ENCODE measurements around the gene FNDC3B. TPM values are rescaled to one million over a fixed set of nuclear protein-coding genes. Genes with fewer than 3 reads are reported as not detected.

Gene FNDC3B
- total RNA-seq, 1 experiment from 2014 or later: 173 TPM

DNA sequence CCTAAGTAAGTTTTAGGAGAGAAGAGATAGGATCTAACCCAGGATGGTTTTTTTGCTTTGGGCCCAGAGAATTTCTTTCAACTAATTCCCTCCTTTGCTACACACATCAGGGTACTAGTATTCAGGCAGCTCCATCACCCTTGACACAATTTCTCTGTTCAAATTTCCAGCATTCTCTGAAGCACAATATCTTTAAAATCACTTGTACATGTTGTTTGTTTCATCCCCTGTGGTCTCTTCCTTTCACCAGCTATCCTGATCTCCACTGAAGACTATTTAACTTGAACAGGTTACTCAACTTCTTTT lies 32.4 kb upstream of the FNDC3B start:
- H3K4me1 ChIP-seq (ENCODE audit: control insufficient read depth, insufficient read depth, low read length): no peaks in the 10 kb centered on the region
- POLR2A ChIA-PET: interaction anchor here (0.7 kb wide), 1 partner anchor 121 kb away, joined by 3 read pairs; no protein-coding TSS in a partner anchor
- no peaks in the 10 kb centered on the region for H3K9me3 ChIP-seq (ENCODE audit: control insufficient read depth, insufficient read depth, low read depth, low read length)
- DNase-seq (ENCODE audit: low read depth, low spot score) (no peak), ATAC-seq (no peak)
- no peaks in the 10 kb centered on the region for H3K36me3 ChIP-seq (ENCODE audit: control insufficient read depth, insufficient read depth, low read length)
- CTCF ChIA-PET: no interaction called here
- in situ Hi-C loops (cut with HindIII; ENCODE audit: low pct_unique_long_range_greater_than_20kb, low sequenced_read_pairs) (no loop called here), intact Hi-C loops (cut with micrococcal nuclease; ENCODE audit: unreplicated experiment) (no loop called here)
- TF ChIP-seq, protein P1, sequence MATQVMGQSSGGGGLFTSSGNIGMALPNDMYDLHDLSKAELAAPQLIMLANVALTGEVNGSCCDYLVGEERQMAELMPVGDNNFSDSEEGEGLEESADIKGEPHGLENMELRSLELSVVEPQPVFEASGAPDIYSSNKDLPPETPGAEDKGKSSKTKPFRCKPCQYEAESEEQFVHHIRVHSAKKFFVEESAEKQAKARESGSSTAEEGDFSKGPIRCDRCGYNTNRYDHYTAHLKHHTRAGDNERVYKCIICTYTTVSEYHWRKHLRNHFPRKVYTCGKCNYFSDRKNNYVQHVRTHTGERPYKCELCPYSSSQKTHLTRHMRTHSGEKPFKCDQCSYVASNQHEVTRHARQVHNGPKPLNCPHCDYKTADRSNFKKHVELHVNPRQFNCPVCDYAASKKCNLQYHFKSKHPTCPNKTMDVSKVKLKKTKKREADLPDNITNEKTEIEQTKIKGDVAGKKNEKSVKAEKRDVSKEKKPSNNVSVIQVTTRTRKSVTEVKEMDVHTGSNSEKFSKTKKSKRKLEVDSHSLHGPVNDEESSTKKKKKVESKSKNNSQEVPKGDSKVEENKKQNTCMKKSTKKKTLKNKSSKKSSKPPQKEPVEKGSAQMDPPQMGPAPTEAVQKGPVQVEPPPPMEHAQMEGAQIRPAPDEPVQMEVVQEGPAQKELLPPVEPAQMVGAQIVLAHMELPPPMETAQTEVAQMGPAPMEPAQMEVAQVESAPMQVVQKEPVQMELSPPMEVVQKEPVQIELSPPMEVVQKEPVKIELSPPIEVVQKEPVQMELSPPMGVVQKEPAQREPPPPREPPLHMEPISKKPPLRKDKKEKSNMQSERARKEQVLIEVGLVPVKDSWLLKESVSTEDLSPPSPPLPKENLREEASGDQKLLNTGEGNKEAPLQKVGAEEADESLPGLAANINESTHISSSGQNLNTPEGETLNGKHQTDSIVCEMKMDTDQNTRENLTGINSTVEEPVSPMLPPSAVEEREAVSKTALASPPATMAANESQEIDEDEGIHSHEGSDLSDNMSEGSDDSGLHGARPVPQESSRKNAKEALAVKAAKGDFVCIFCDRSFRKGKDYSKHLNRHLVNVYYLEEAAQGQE (IDR thresholded peaks at IDR 0.05; ENCODE audit: insufficient read depth in 1 of 2, low read depth in 2 of 2, low read length in 1 of 2): no peak
- no peak for TF ChIP-seq TCF7L2 (IDR thresholded peaks at IDR 0.05; ENCODE audit: low read depth, low read length)
- no peak for TF ChIP-seq SIN3A (IDR thresholded peaks at IDR 0.05; ENCODE audit: borderline replicate concordance, insufficient read depth, low read depth, low read length)
- TF ChIP-seq, protein P2, sequence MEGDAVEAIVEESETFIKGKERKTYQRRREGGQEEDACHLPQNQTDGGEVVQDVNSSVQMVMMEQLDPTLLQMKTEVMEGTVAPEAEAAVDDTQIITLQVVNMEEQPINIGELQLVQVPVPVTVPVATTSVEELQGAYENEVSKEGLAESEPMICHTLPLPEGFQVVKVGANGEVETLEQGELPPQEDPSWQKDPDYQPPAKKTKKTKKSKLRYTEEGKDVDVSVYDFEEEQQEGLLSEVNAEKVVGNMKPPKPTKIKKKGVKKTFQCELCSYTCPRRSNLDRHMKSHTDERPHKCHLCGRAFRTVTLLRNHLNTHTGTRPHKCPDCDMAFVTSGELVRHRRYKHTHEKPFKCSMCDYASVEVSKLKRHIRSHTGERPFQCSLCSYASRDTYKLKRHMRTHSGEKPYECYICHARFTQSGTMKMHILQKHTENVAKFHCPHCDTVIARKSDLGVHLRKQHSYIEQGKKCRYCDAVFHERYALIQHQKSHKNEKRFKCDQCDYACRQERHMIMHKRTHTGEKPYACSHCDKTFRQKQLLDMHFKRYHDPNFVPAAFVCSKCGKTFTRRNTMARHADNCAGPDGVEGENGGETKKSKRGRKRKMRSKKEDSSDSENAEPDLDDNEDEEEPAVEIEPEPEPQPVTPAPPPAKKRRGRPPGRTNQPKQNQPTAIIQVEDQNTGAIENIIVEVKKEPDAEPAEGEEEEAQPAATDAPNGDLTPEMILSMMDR (IDR thresholded peaks at IDR 0.05): no peak
- no peak for TF ChIP-seq POLR2AphosphoS5 (IDR thresholded peaks at IDR 0.05; ENCODE audit: low read depth, low read length)
- H3K4me3 ChIP-seq (ENCODE audit: low read depth in 2 of 2, low read length in 2 of 2): no peak overlapping the region
- no peak overlapping the region for H3K27ac ChIP-seq (ENCODE audit: low read length)
- H3K27me3 ChIP-seq (ENCODE audit: control insufficient read depth, insufficient read depth, low read length): no peaks in the 10 kb centered on the region
- BruUV-seq (replicated peaks): no TSS peak

DNA sequence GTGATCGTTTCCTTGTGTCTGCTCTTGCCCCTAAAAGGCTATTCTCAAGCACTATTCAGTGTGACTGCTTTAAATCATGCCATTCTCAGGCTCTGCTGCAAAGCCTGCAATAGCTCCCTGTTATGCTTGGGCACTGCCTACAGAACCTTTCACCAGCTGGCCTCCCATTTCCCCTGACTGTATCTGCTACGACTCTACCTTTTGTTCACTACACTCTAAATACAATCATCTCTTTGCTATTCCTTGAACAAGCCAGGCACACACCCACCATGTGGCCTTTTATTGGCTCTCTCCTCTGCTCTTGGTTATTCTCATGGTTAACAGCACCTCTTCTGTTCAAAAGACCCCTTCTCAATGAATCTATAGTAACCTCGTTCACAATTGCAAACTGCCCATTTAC lies 29.6 kb upstream of the FNDC3B start:
- in situ Hi-C loops (cut with HindIII; ENCODE audit: low pct_unique_long_range_greater_than_20kb, low sequenced_read_pairs) (no loop called here), intact Hi-C loops (cut with micrococcal nuclease; ENCODE audit: unreplicated experiment) (no loop called here)
- no peaks in the 10 kb centered on the region for H3K27me3 ChIP-seq (ENCODE audit: control insufficient read depth, insufficient read depth, low read length)
- no peak overlapping the region for H3K4me3 ChIP-seq (ENCODE audit: low read depth in 2 of 2, low read length in 2 of 2)
- no TSS peak for BruUV-seq (replicated peaks)
- TF ChIP-seq, protein P2 (IDR thresholded peaks at IDR 0.05): no peak
- TF ChIP-seq SIN3A (IDR thresholded peaks at IDR 0.05; ENCODE audit: borderline replicate concordance, insufficient read depth, low read depth, low read length): no peak
- no peak for TF ChIP-seq POLR2AphosphoS5 (IDR thresholded peaks at IDR 0.05; ENCODE audit: low read depth, low read length)
- TF ChIP-seq, protein P1 (IDR thresholded peaks at IDR 0.05; ENCODE audit: insufficient read depth in 1 of 2, low read depth in 2 of 2, low read length in 1 of 2): no peak
- TF ChIP-seq TCF7L2 (IDR thresholded peaks at IDR 0.05; ENCODE audit: low read depth, low read length): no peak
- ChIA-PET CTCF (no interaction called here), POLR2A (no interaction called here)
- H3K27ac ChIP-seq (ENCODE audit: low read length): no peak overlapping the region
- no peak for DNase-seq (ENCODE audit: low read depth, low spot score)
- peak; percentile 64; the same call in 1 of the 2 replicates for ATAC-seq
- no peaks in the 10 kb centered on the region for H3K36me3 ChIP-seq (ENCODE audit: control insufficient read depth, insufficient read depth, low read length)
- H3K4me1 ChIP-seq (ENCODE audit: control insufficient read depth, insufficient read depth, low read length): no peaks in the 10 kb centered on the region
- H3K9me3 ChIP-seq (ENCODE audit: control insufficient read depth, insufficient read depth, low read depth, low read length): no peaks in the 10 kb centered on the region
